SK-N-SH treated with all-trans-retinoic acid at 6 μM for 48 hours (cell line): Measurements from ENCODE around the gene TSPAN15.

Source experiments
- GLIS3 ChIP-seq: fragments of 250-450 bp; sonication (Bioruptor Pico); IDR thresholded peaks from 2 replicates; pipeline ENCODE4 v1.5.0; 2020; ENCODE audit warnings: mild to moderate bottlenecking, moderate library complexity
- ISL1 ChIP-seq: fragments of 250-450 bp; sonication (Bioruptor Pico); IDR thresholded peaks from 2 replicates; pipeline ENCODE4 v2.1.2; 2022; ENCODE audit warnings: mild to moderate bottlenecking, moderate library complexity
- RARB ChIP-seq: fragments of 250-450 bp; sonication (Bioruptor Pico); IDR thresholded peaks from 2 replicates; pipeline ENCODE4 v1.8.0; 2021; ENCODE audit warnings: mild to moderate bottlenecking, moderate library complexity
- TCF4 ChIP-seq: fragments of 250-450 bp; sonication (Bioruptor Pico); IDR thresholded peaks from 2 replicates; pipeline ENCODE4 v1.8.0; 2021; ENCODE audit warnings: mild to moderate bottlenecking, moderate library complexity, borderline replicate concordance
- ZNF8 ChIP-seq: fragments of 450-650 bp; formaldehyde crosslinking; IDR thresholded peaks from 2 replicates; pipeline ENCODE4 v1.5.0; 2020; ENCODE audit warnings: mild to moderate bottlenecking, moderate library complexity
- TF ChIP-seq, protein P1 (sequence below): fragments of 250-450 bp; sonication (Bioruptor Pico); IDR thresholded peaks from 2 replicates; pipeline ENCODE4 v1.8.0; 2020; ENCODE audit warnings: mild to moderate bottlenecking, moderate library complexity, borderline replicate concordance

DNA sequence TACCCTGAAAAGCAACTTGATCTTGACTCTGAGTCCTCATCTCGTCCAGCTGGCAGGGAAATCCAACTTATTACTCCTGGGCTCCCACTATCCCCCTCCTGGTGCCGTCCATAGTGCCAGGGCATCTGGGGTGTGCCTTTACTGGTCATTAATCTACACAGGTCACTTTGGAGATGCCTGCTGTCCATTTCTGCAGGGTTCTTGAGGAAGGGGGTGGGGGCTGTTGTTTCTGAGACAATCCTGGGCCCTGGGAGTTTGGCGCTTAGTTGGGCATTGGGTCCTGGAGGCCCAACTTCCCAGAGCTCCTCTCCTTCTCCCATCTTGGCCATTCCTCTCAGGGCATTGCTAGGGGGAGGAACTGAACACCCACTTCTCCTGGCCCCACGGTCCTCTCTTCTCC, 28.6 kb upstream of the TSPAN15 start:
- TF ChIP-seq GLIS3 (CRISPR knock-in tag) (no peak), ISL1 (no peak), ZNF8 (no peak), TCF4 (CRISPR knock-in tag) (no peak), RARB (CRISPR knock-in tag) (no peak)
- TF ChIP-seq, protein P1, sequence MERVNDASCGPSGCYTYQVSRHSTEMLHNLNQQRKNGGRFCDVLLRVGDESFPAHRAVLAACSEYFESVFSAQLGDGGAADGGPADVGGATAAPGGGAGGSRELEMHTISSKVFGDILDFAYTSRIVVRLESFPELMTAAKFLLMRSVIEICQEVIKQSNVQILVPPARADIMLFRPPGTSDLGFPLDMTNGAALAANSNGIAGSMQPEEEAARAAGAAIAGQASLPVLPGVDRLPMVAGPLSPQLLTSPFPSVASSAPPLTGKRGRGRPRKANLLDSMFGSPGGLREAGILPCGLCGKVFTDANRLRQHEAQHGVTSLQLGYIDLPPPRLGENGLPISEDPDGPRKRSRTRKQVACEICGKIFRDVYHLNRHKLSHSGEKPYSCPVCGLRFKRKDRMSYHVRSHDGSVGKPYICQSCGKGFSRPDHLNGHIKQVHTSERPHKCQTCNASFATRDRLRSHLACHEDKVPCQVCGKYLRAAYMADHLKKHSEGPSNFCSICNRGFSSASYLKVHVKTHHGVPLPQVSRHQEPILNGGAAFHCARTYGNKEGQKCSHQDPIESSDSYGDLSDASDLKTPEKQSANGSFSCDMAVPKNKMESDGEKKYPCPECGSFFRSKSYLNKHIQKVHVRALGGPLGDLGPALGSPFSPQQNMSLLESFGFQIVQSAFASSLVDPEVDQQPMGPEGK (CRISPR knock-in tag) = no peak
